CD4-positive, CD25-positive, alpha-beta regulatory T cell (primary cell): Measurements from ENCODE around the gene PLEKHA4. TPM values are rescaled to one million over a fixed set of nuclear protein-coding genes. Genes with fewer than 3 reads are reported as not detected.

Source experiments
- ATAC-seq, 2 donors: fragments of 150-1000 bp; cut with Tn5 transposase; one replicate each; pipeline ENCODE4 v1.10.0; 2021; ENCODE audit warnings: low read depth in 2 of 2, moderate number of reproducible peaks in 2 of 2, moderate library complexity in 1 of 2
- DNase-seq, 3 donors: peaks; one replicate each; pipeline versions ENCODE4 v3.0.0 to v3.0.0-alpha.2; 2012 to 2022; ENCODE audit warnings: mixed read lengths in 1 of 3
- H3K27ac ChIP-seq: one replicate; pipeline ENCODE4 v1.7.0; 2013; ENCODE audit warnings: mild to moderate bottlenecking, low read length; ENCODE audit not compliant: insufficient read depth, poor library complexity, severe bottlenecking
- H3K27me3 ChIP-seq: one replicate; pipeline ENCODE4 v1.7.0; 2013; ENCODE audit warnings: low read length; ENCODE audit not compliant: control insufficient read depth, insufficient read depth
- H3K36me3 ChIP-seq: one replicate; pipeline ENCODE4 v1.7.0; 2013; ENCODE audit warnings: mild to moderate bottlenecking, low read length, moderate library complexity; ENCODE audit not compliant: control insufficient read depth, insufficient read depth
- H3K4me1 ChIP-seq: 2 replicates; pipeline ENCODE4 v1.7.0; 2013; ENCODE audit warnings: mild to moderate bottlenecking, low read length; ENCODE audit not compliant: insufficient read depth, control insufficient read depth, poor library complexity, severe bottlenecking
- H3K4me3 ChIP-seq: one replicate; pipeline ENCODE4 v1.7.0; 2013; ENCODE audit warnings: low read depth, mild to moderate bottlenecking, low read length, moderate library complexity
- H3K9me3 ChIP-seq, 2 experiments: 1 replicate in 1 of 2; 2 replicates in 1 of 2; pipeline ENCODE4 v1.7.0; 2013; ENCODE audit warnings: low read length in 2 of 2, mild to moderate bottlenecking in 1 of 2, moderate library complexity in 1 of 2; ENCODE audit not compliant: control insufficient read depth in 2 of 2
- H3K27ac Mint-ChIP-seq, 3 donors: one replicate each; pipeline ENCODE4 v1.8.0; 2020 to 2022; ENCODE audit warnings: mild to moderate bottlenecking in 3 of 3, mixed read lengths in 3 of 3, moderate library complexity in 2 of 3
- H3K27me3 Mint-ChIP-seq: one replicate; pipeline ENCODE4 v1.8.0; 2022; ENCODE audit warnings: mild to moderate bottlenecking, mixed read lengths
- H3K36me3 Mint-ChIP-seq: one replicate; pipeline ENCODE4 v1.8.0; 2020; ENCODE audit warnings: mixed read lengths
- H3K4me1 Mint-ChIP-seq, 4 donors: one replicate each; pipeline ENCODE4 v1.8.0; 2020 to 2022; ENCODE audit warnings: mixed read lengths in 4 of 4, mild to moderate bottlenecking in 1 of 4
- H3K4me3 Mint-ChIP-seq, 4 donors: one replicate each; pipeline ENCODE4 v1.8.0; 2020 to 2022; ENCODE audit warnings: mild to moderate bottlenecking in 4 of 4, mixed read lengths in 4 of 4, moderate library complexity in 3 of 4
- H3K9me3 Mint-ChIP-seq, 7 donors: one replicate each; pipeline ENCODE4 v1.8.0; 2020 to 2022; ENCODE audit warnings: mixed read lengths in 7 of 7, mild to moderate bottlenecking in 3 of 7, moderate library complexity in 2 of 7
- polyA plus RNA-seq, 4 donors: library from polyadenylated mRNA; unstranded; fragments of 300-500 nt; fragmentation: Illumina TruSeq; gene quantifications; one replicate each; pipeline ENCODE4 v1.2.3, GENCODE V29; 2021
- total RNA-seq: library from RNA; stranded (reverse); gene quantifications from one replicate; pipeline ENCODE4 v1.2.3, GENCODE V29; 2022

Gene PLEKHA4
- total and polyA plus RNA-seq, 5 donors from 2014 or later: 0.84 to 4.6 (median 1.8) TPM

DNA sequence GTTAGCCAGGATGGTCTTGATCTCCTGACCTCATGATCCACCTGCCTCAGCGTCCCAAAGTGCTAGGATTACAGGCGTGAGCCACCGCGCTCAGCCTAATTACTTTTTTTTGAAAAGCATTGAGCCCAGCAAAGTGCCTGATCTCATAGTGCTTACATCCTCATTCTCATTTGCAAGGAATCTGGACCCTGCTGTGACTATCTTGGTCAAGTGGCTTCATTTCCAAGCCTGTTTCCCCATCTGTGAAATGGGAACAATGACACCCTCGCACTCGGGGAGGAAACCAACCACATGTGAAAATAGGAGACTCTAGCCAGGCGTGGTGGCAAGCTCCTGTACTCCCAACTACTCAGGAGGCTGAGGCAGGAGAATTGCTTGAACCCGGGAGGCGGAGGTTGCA, 1.6 kb upstream of the PLEKHA4 start:
- H3K27me3 ChIP-seq: no peaks in the 10 kb centered on the region
- H3K9me3 Mint-ChIP-seq: peaks cover 0 to 2% (median 0%) of the 10 kb centered on the region in 7 donors

GRCh38 chr19:48867746-48868113, 687 bp downstream of the PLEKHA4 start:
- Histone ChIP-seq H3K4me1 (peaks cover 3% of the 10 kb centered on the region), H3K4me3 (no peak overlapping the region), H3K27ac (no peak overlapping the region), H3K36me3 (no peaks in the 10 kb centered on the region), H3K9me3 (no peaks in the 10 kb centered on the region), H3K27me3 (no peaks in the 10 kb centered on the region)
- DNase-seq: no peak
- Mint-ChIP-seq H3K27me3 (peaks cover 21% of the 10 kb centered on the region), H3K4me1 (peaks cover 0 to 8% (median 4%) of the 10 kb centered on the region in 4 donors), H3K4me3 (no peak overlapping the region), H3K9me3 (no peaks in the 10 kb centered on the region), H3K36me3 (no peaks in the 10 kb centered on the region), H3K27ac (no peak overlapping the region)
- no peak for ATAC-seq

More for the DNA sequence above, 1.6 kb upstream of the PLEKHA4 start:
- Mint-ChIP-seq H3K27ac (peak overlapping the region in 1 of 3 donors; percentile 43), H3K27me3 (peaks cover 29% of the 10 kb centered on the region), H3K4me3 (peak overlapping the region in 1 of 4 donors; percentile 61), H3K4me1 (peaks cover 0 to 29% (median 23%) of the 10 kb centered on the region in 4 donors), H3K36me3 (peaks cover 16% of the 10 kb centered on the region)
- Histone ChIP-seq H3K4me1 (peaks cover 25% of the 10 kb centered on the region), H3K27ac (no peak overlapping the region), H3K36me3 (peaks cover 16% of the 10 kb centered on the region), H3K4me3 (no peak overlapping the region), H3K9me3 (no peaks in the 10 kb centered on the region)
- no peak for ATAC-seq
- no peak for DNase-seq

DNA sequence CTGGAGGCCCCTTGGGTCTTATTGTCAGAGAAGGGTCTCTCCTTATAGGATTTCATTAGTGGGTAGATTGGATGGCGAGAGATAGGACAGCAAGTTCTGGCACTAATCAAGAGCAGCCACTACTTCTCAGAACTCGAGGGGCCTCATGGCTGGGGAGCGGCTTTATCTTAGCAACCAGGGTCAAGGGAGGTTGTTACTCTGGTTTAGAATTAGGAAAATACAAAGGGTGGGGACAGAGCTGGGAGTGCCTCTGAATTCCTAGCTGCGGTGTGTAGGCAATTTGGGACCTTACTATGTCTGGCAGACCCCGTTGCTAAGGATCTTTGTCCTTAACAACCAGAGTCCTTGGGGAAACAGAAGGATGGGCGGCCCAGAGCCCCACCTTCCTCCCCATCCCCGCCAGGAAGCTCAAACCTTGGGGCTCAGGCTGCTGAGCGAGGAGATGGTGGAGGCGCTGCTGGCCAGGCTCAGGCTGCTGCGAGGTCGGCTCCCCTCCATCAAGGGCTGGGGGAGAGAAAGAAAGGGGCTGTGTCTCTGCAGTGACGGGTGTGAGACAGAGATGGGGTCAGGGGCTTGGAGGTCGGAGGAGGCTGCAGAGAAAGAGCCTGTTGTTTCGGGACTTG, 1.2 kb downstream of the PLEKHA4 start:
- H3K9me3 ChIP-seq: no peaks in the 10 kb centered on the region
- no peaks in the 10 kb centered on the region for H3K9me3 Mint-ChIP-seq

DNA sequence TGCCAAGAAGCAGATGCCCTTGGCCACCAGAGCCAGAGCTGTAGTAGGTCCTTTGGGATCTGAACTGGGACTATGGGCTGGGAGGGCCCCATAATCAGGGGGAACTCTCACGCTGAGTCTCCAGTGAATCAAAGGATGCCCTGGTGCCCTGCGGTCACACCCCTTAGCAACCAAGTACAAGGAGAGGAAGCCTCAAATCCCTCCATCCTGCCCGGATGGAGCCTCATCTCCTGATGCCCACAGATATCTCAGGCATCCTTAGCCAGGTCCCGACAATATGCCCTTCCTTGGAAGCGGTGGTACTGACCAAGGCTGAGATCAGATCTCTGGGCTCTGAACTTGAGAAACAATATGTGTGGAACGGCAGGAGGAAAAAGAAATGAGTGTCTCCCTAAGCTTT, 1.7 kb downstream of the PLEKHA4 start:
- Histone ChIP-seq H3K4me1 (no peaks in the 10 kb centered on the region), H3K9me3 (no peaks in the 10 kb centered on the region), H3K4me3 (no peak overlapping the region), H3K27me3 (no peaks in the 10 kb centered on the region), H3K36me3 (no peaks in the 10 kb centered on the region), H3K27ac (no peak overlapping the region)
- Mint-ChIP-seq H3K27me3 (peaks cover 16% of the 10 kb centered on the region), H3K27ac (no peak overlapping the region), H3K36me3 (no peaks in the 10 kb centered on the region), H3K4me3 (peak overlapping the region in 1 of 4 donors; percentile 32), H3K9me3 (no peaks in the 10 kb centered on the region), H3K4me1 (no peaks in the 10 kb centered on the region)
- ATAC-seq: no peak
- no peak for DNase-seq

More for the DNA sequence above, 1.2 kb downstream of the PLEKHA4 start:
- peak overlapping the region in 1 of 4 donors; percentile 32 for H3K4me3 Mint-ChIP-seq
- no peaks in the 10 kb centered on the region for H3K36me3 Mint-ChIP-seq
- Histone ChIP-seq H3K4me1 (peaks cover 3% of the 10 kb centered on the region), H3K27ac (no peak overlapping the region), H3K27me3 (no peaks in the 10 kb centered on the region), H3K36me3 (no peaks in the 10 kb centered on the region), H3K4me3 (no peak overlapping the region)
- peaks cover 0 to 5% (median 3%) of the 10 kb centered on the region in 4 donors for H3K4me1 Mint-ChIP-seq
- H3K27ac Mint-ChIP-seq: no peak overlapping the region
- peaks cover 18% of the 10 kb centered on the region for H3K27me3 Mint-ChIP-seq
- no peak for DNase-seq
- no peak for ATAC-seq

DNA sequence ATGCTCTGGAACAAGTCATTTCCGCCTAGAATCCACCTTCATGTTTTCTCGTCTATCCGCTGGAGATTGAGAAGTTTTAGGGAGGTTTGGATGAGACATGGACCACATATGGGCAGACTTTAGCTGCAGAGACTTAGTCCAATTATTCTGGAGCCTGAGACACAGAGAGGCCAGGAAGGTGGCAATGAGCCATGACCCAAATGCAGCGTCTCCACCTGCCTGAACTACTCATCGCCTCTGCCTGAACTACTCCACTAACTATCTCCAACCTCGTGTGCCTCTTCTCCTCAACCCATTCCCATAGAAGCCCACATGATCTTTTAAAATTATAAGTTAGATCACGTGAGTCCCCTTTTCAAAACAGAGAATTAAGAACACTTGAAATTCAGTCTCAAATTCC, 5.6 kb downstream of the PLEKHA4 start:
- H3K4me1 Mint-ChIP-seq: peaks cover 0 to 12% (median 6%) of the 10 kb centered on the region in 4 donors
- no peak for DNase-seq

GRCh38 chr19:48861313-48861712, 7.1 kb downstream of the PLEKHA4 start:
- no peaks in the 10 kb centered on the region for H3K27me3 ChIP-seq
- H3K4me3 ChIP-seq: no peak overlapping the region
- H3K4me1 ChIP-seq: peaks cover 11% of the 10 kb centered on the region
- Mint-ChIP-seq H3K36me3 (no peaks in the 10 kb centered on the region), H3K4me3 (peak overlapping the region in 1 of 4 donors; percentile 49), H3K4me1 (peaks cover 0 to 12% (median 6%) of the 10 kb centered on the region in 4 donors), H3K9me3 (peaks cover 0 to 1% (median 0%) of the 10 kb centered on the region in 7 donors), H3K27ac (peak overlapping the region in 1 of 3 donors; percentile 28), H3K27me3 (peaks cover 5% of the 10 kb centered on the region)
- ATAC-seq (no peak), DNase-seq (no peak)
- no peaks in the 10 kb centered on the region for H3K9me3 ChIP-seq
- no peaks in the 10 kb centered on the region for H3K36me3 ChIP-seq
- no peak overlapping the region for H3K27ac ChIP-seq

More for the DNA sequence above, 5.6 kb downstream of the PLEKHA4 start:
- no peaks in the 10 kb centered on the region for H3K36me3 Mint-ChIP-seq
- Histone ChIP-seq H3K27me3 (no peaks in the 10 kb centered on the region), H3K9me3 (no peaks in the 10 kb centered on the region), H3K4me3 (no peak overlapping the region), H3K36me3 (no peaks in the 10 kb centered on the region), H3K27ac (no peak overlapping the region), H3K4me1 (peaks cover 11% of the 10 kb centered on the region)
- no peak overlapping the region for H3K4me3 Mint-ChIP-seq
- no peak for ATAC-seq
- peaks cover 5% of the 10 kb centered on the region for H3K27me3 Mint-ChIP-seq
- H3K27ac Mint-ChIP-seq: no peak overlapping the region
- H3K9me3 Mint-ChIP-seq: peaks cover 0 to 1% (median 0%) of the 10 kb centered on the region in 7 donors

GRCh38 chr19:48859711-48860572, 8.5 kb downstream of the PLEKHA4 start:
- Mint-ChIP-seq H3K9me3 (peaks cover 0 to 1% (median 0%) of the 10 kb centered on the region in 7 donors), H3K27me3 (no peaks in the 10 kb centered on the region), H3K4me3 (peak overlapping the region in 3 of 4 donors; percentile 76 to 99 (median 94)), H3K36me3 (no peaks in the 10 kb centered on the region), H3K27ac (no peak overlapping the region), H3K4me1 (peaks cover 0 to 12% (median 6%) of the 10 kb centered on the region in 4 donors)
- H3K27me3 ChIP-seq: no peaks in the 10 kb centered on the region
- ATAC-seq (no peak), DNase-seq (no peak)
- no peak overlapping the region for H3K27ac ChIP-seq
- H3K36me3 ChIP-seq: no peaks in the 10 kb centered on the region
- H3K4me3 ChIP-seq: peak overlapping the region; percentile 84
- H3K4me1 ChIP-seq: peaks cover 11% of the 10 kb centered on the region
- H3K9me3 ChIP-seq: no peaks in the 10 kb centered on the region
